Central memory CD8-positive, alpha-beta T cell (primary cell): ENCODE measurements around the gene NPHS2.

Experiments
- ATAC-seq: fragments of 150-1000 bp; cut with Tn5 transposase; replicated peaks from 2 replicates; pipeline ENCODE4 v1.10.0; 2022; ENCODE audit warnings: mild to moderate bottlenecking, moderate FRiP score, moderate number of reproducible peaks; ENCODE audit not compliant: poor library complexity, severe bottlenecking; ENCODE audit errors: extremely low read depth
- DNase-seq, 2 donors: peaks; one replicate each; pipeline ENCODE4 v3.0.0; 2021; ENCODE audit warnings: low spot score in 2 of 2
- H3K27ac Mint-ChIP-seq: one replicate; pipeline ENCODE4 v1.8.0; 2022; ENCODE audit warnings: low read depth, mild to moderate bottlenecking, moderate library complexity, mixed read lengths
- H3K27me3 Mint-ChIP-seq: one replicate; pipeline ENCODE4 v1.8.0; 2022; ENCODE audit warnings: mixed read lengths
- H3K36me3 Mint-ChIP-seq: one replicate; pipeline ENCODE4 v1.8.0; 2022; ENCODE audit warnings: mild to moderate bottlenecking, moderate library complexity, mixed read lengths; ENCODE audit not compliant: insufficient read depth
- H3K4me1 Mint-ChIP-seq: one replicate; pipeline ENCODE4 v1.8.0; 2022; ENCODE audit warnings: mixed read lengths
- H3K4me3 Mint-ChIP-seq: one replicate; pipeline ENCODE4 v1.8.0; 2022; ENCODE audit warnings: mild to moderate bottlenecking, moderate library complexity, mixed read lengths
- H3K9me3 Mint-ChIP-seq: one replicate; pipeline ENCODE4 v1.8.0; 2022; ENCODE audit warnings: mixed read lengths

The NPHS2 gene

GRCh38 chr1:179586107-179586823, 10.5 kb upstream of the NPHS2 start:
- Mint-ChIP-seq H3K4me3 (no peak overlapping the region), H3K36me3 (no peaks in the 10 kb centered on the region), H3K4me1 (no peaks in the 10 kb centered on the region), H3K27me3 (peaks cover 57% of the 10 kb centered on the region), H3K27ac (no peak overlapping the region), H3K9me3 (no peaks in the 10 kb centered on the region)
- ATAC-seq (no peak), DNase-seq (no peak)

GRCh38 chr1:179583771-179584320, 8.1 kb upstream of the NPHS2 start:
- ATAC-seq: no peak
- Mint-ChIP-seq H3K9me3 (no peaks in the 10 kb centered on the region), H3K27me3 (peaks cover 59% of the 10 kb centered on the region), H3K4me1 (no peaks in the 10 kb centered on the region), H3K36me3 (no peaks in the 10 kb centered on the region), H3K27ac (no peak overlapping the region), H3K4me3 (no peak overlapping the region)
- no peak for DNase-seq

- Mint-ChIP-seq H3K27ac (no peak overlapping the region), H3K9me3 (no peaks in the 10 kb centered on the region), H3K4me1 (no peaks in the 10 kb centered on the region), H3K36me3 (no peaks in the 10 kb centered on the region), H3K4me3 (no peak overlapping the region), H3K27me3 (peaks cover 74% of the 10 kb centered on the region)
- DNase-seq (no peak), ATAC-seq (no peak)
Measured at GRCh38 chr1:179576509-179576908, 761 bp upstream of the NPHS2 start.

- DNase-seq (no peak), ATAC-seq (no peak)
- H3K4me3 Mint-ChIP-seq: no peak overlapping the region
- no peaks in the 10 kb centered on the region for H3K4me1 Mint-ChIP-seq
- H3K27ac Mint-ChIP-seq: no peak overlapping the region
- no peaks in the 10 kb centered on the region for H3K9me3 Mint-ChIP-seq
- H3K27me3 Mint-ChIP-seq: no peaks in the 10 kb centered on the region
- peaks cover 1% of the 10 kb centered on the region for H3K36me3 Mint-ChIP-seq
Measured at GRCh38 chr1:179558078-179558477, 17.7 kb downstream of the NPHS2 start.

DNA sequence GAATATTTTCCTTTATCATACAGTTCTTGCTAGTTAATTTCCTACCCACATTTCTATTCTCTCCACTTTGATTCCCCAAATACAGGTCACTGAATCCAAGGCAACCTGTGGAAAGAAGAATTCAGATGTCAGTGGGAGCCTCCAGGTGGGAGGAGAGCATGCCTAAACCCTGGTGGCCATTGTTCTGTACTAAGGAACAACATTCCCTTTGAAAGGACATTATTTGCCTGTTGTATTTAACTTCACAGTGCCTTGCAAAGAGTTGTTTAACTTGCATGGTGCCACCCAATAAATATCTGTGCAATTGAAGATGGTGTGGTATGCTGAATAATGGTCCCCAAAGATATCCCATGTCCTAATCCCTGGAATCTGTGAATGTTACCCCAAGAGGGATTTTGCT, 21.3 kb downstream of the NPHS2 start:
- no peaks in the 10 kb centered on the region for H3K4me1 Mint-ChIP-seq
- DNase-seq: no peak
- ATAC-seq: no peak
- no peaks in the 10 kb centered on the region for H3K9me3 Mint-ChIP-seq
- H3K27me3 Mint-ChIP-seq: no peaks in the 10 kb centered on the region
- peaks cover 1% of the 10 kb centered on the region for H3K36me3 Mint-ChIP-seq
- H3K4me3 Mint-ChIP-seq: no peak overlapping the region
- no peak overlapping the region for H3K27ac Mint-ChIP-seq

- Mint-ChIP-seq H3K4me3 (no peak overlapping the region), H3K36me3 (no peaks in the 10 kb centered on the region), H3K27me3 (no peaks in the 10 kb centered on the region), H3K27ac (no peak overlapping the region), H3K4me1 (no peaks in the 10 kb centered on the region), H3K9me3 (no peaks in the 10 kb centered on the region)
- no peak for DNase-seq
- ATAC-seq: no peak
Measured at GRCh38 chr1:179550746-179551682, 24.7 kb downstream of the NPHS2 start.

DNA sequence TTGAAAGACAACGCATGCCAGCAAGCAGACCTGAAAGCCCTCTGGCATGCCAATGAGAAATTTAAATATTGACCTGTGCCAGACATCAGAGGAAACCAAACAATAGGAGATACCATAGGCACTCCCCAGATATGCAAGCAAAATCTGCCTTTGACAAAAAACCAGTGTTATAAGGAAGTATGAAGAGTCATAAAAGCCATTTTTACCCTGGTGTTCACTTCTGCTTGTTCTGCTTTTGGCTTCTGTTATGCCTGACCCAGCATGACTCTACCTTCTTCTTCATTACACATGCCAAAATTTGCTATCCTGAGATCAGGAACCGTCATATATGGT, 26.4 kb downstream of the NPHS2 start:
- ATAC-seq (no peak), DNase-seq (no peak)
- H3K27ac Mint-ChIP-seq: no peak overlapping the region
- H3K9me3 Mint-ChIP-seq: no peaks in the 10 kb centered on the region
- no peak overlapping the region for H3K4me3 Mint-ChIP-seq
- H3K36me3 Mint-ChIP-seq: no peaks in the 10 kb centered on the region
- H3K27me3 Mint-ChIP-seq: no peaks in the 10 kb centered on the region
- no peaks in the 10 kb centered on the region for H3K4me1 Mint-ChIP-seq

- no peak for DNase-seq
- Mint-ChIP-seq H3K4me1 (no peaks in the 10 kb centered on the region), H3K27me3 (no peaks in the 10 kb centered on the region), H3K9me3 (no peaks in the 10 kb centered on the region), H3K4me3 (no peak overlapping the region), H3K27ac (no peak overlapping the region), H3K36me3 (no peaks in the 10 kb centered on the region)
- ATAC-seq: no peak
Measured at GRCh38 chr1:179548666-179549367, 26.9 kb downstream of the NPHS2 start.

GRCh38 chr1:179547021-179547535, 28.7 kb downstream of the NPHS2 start:
- Mint-ChIP-seq H3K4me1 (no peaks in the 10 kb centered on the region), H3K27ac (no peak overlapping the region), H3K4me3 (no peak overlapping the region), H3K27me3 (peaks cover 16% of the 10 kb centered on the region), H3K9me3 (no peaks in the 10 kb centered on the region), H3K36me3 (no peaks in the 10 kb centered on the region)
- no peak for DNase-seq
- ATAC-seq: no peak

GRCh38 chr1:179545321-179545720, 30.4 kb downstream of the NPHS2 start:
- Mint-ChIP-seq H3K4me1 (no peaks in the 10 kb centered on the region), H3K9me3 (no peaks in the 10 kb centered on the region), H3K36me3 (peaks cover 1% of the 10 kb centered on the region), H3K4me3 (no peak overlapping the region), H3K27ac (no peak overlapping the region), H3K27me3 (peaks cover 20% of the 10 kb centered on the region)
- no peak for ATAC-seq
- DNase-seq: no peak

GRCh38 chr1:179541774-179542173, 34.0 kb downstream of the NPHS2 start:
- no peak for DNase-seq

DNA sequence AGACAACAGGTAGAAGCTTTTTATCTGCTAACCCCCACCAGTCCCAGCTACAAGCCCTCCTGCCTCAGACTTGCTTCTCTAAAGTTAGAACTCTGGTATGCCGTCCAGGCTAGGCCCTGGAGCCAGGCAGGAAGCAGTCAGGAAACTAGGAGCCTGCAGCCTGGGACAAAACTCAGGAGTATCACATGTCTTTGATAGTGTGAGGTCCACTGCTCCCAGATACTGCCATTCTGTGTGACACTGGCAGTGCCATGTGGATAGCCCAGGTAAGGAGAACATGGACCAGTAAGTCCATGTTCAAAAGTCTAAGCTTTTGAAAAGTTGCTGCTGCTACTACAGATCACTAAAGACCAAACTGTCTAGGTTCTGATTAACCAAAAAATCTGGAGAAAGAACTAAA, 45.4 kb downstream of the NPHS2 start:
- DNase-seq (no peak), ATAC-seq (no peak)
- H3K27me3 Mint-ChIP-seq: peaks cover 17% of the 10 kb centered on the region
- H3K4me1 Mint-ChIP-seq: no peaks in the 10 kb centered on the region
- no peaks in the 10 kb centered on the region for H3K9me3 Mint-ChIP-seq
- no peak overlapping the region for H3K4me3 Mint-ChIP-seq
- H3K27ac Mint-ChIP-seq: no peak overlapping the region
- H3K36me3 Mint-ChIP-seq: no peaks in the 10 kb centered on the region

More at GRCh38 chr1:179541774-179542173, 34.0 kb downstream of the NPHS2 start:
- Mint-ChIP-seq H3K4me1 (no peaks in the 10 kb centered on the region), H3K4me3 (no peak overlapping the region), H3K27ac (no peak overlapping the region), H3K9me3 (peaks cover 14% of the 10 kb centered on the region), H3K36me3 (peaks cover 2% of the 10 kb centered on the region), H3K27me3 (peaks cover 32% of the 10 kb centered on the region)
- ATAC-seq: no peak
